ENCODE data around the gene MPRIP.

DNA sequence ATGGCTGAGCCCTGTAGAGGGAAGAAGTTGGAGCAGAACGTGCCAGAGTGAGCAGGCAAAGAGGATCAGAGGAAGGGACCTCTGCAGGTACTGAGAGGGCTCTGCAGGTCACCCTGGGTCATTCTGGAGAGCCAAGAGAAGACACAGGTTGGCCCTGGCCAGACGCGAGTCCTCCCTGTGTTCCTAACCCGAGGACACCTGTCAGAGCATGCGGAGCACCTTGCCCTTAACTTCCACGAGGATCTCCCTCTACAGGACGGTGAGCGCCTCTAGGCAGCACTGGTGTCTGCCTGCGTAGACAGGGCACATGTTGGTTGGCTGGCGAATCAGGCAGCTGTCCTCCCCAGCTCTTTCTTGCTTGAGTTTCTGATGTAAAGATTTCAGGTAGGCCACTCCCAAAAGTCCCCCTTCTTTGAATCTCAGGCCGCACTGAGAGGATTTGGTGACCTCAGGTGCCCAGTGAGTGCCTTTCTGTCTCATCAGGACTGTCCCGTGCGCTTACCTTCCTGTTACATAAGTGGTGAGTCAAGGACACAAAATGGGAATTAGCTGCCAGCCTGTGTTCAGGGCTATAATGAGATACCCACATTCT is 45.3 kb downstream of the MPRIP start:
- TF ChIP-seq, protein P1, sequence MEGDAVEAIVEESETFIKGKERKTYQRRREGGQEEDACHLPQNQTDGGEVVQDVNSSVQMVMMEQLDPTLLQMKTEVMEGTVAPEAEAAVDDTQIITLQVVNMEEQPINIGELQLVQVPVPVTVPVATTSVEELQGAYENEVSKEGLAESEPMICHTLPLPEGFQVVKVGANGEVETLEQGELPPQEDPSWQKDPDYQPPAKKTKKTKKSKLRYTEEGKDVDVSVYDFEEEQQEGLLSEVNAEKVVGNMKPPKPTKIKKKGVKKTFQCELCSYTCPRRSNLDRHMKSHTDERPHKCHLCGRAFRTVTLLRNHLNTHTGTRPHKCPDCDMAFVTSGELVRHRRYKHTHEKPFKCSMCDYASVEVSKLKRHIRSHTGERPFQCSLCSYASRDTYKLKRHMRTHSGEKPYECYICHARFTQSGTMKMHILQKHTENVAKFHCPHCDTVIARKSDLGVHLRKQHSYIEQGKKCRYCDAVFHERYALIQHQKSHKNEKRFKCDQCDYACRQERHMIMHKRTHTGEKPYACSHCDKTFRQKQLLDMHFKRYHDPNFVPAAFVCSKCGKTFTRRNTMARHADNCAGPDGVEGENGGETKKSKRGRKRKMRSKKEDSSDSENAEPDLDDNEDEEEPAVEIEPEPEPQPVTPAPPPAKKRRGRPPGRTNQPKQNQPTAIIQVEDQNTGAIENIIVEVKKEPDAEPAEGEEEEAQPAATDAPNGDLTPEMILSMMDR (tag by site-specific recombination; IDR thresholded peaks at IDR 0.05), result no peak
- no peak for TF ChIP-seq ZNF785 (tag by site-specific recombination; IDR thresholded peaks at IDR 0.05)
